Measurements from ENCODE around the gene ELANE. TPM values are rescaled to one million over a fixed set of nuclear protein-coding genes. Genes with fewer than 3 reads are reported as not detected.
"Not testable (repeated sequence)": the region's sequence is repeated elsewhere in the genome, so short reads cannot be mapped to it uniquely, and the experiment has no call there.

The ELANE gene
- total RNA-seq, 1 donor from 2014 or later, result not detected

DNA sequence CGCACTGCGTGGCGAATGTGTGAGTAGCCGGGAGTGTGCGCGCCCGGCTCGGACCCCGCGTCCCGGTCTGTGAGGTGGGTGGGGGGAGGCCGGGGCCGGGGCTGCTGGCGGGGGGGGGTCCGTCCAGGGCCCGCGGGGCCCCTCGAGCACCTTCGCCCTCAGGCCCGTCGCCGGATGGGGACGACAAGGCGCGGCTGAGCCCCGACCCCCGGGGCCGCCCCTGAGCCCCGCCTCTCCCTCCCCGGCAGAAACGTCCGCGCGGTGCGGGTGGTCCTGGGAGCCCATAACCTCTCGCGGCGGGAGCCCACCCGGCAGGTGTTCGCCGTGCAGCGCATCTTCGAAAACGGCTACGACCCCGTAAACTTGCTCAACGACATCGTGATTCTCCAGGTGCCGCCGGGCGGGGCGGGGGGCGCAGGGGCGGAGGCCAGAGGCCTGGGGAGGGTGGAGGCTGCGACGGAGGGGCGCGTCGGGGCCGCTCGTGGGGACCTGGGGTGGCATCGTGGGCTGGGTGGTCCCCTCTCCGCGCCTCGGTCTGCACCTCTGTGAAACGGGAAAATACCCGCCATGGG is 997 bp downstream of the ELANE start:
- no peaks in the 10 kb centered on the region for H3K9me3 Mint-ChIP-seq
- peak; percentile 68 for DNase-seq (ENCODE audit: extremely low spot score, unreplicated experiment)
- H3K4me3 Mint-ChIP-seq, result no peak overlapping the region
- no peak overlapping the region for H3K27ac Mint-ChIP-seq
- TF ChIP-seq, protein P1, sequence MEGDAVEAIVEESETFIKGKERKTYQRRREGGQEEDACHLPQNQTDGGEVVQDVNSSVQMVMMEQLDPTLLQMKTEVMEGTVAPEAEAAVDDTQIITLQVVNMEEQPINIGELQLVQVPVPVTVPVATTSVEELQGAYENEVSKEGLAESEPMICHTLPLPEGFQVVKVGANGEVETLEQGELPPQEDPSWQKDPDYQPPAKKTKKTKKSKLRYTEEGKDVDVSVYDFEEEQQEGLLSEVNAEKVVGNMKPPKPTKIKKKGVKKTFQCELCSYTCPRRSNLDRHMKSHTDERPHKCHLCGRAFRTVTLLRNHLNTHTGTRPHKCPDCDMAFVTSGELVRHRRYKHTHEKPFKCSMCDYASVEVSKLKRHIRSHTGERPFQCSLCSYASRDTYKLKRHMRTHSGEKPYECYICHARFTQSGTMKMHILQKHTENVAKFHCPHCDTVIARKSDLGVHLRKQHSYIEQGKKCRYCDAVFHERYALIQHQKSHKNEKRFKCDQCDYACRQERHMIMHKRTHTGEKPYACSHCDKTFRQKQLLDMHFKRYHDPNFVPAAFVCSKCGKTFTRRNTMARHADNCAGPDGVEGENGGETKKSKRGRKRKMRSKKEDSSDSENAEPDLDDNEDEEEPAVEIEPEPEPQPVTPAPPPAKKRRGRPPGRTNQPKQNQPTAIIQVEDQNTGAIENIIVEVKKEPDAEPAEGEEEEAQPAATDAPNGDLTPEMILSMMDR (conservative IDR thresholded peaks at IDR 0.05), result no peak
- no peaks in the 10 kb centered on the region for H3K36me3 Mint-ChIP-seq
- H3K27me3 Mint-ChIP-seq, result peaks cover 2% of the 10 kb centered on the region
- no peaks in the 10 kb centered on the region for H3K4me1 Mint-ChIP-seq (ENCODE audit: unreplicated experiment)

DNA sequence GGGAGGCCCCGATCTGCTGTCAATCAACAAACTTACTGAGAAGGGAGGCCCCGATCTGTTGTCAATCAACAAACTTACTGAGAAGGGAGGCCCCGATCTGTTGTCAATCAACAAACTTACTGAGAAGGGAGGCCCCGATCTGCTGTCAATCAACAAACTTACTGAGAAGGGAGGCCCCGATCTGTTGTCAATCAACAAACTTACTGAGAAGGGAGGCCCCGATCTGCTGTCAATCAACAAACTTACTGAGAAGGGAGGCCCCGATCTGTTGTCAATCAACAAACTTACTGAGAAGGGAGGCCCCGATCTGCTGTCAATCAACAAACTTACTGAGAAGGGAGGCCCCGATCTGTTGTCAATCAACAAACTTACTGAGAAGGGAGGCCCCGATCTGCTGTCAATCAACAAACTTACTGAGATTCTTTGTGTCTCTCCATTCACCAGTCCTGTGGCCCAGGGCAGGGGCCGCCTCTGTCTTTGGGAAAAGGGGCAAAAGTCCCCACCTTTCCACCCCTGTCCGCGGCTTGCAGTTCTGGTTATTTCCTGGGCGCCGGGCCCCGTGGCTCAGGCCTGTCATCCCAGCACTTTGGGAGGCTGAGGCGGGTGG is 1.6 kb downstream of the ELANE start:
- H3K4me1 Mint-ChIP-seq (ENCODE audit: unreplicated experiment); H3K36me3 Mint-ChIP-seq; H3K9me3 Mint-ChIP-seq; H3K4me3 Mint-ChIP-seq; H3K27ac Mint-ChIP-seq; H3K27me3 Mint-ChIP-seq; DNase-seq (ENCODE audit: extremely low spot score, unreplicated experiment): not testable (repeated sequence)

- Mint-ChIP-seq H3K4me3 (no peak overlapping the region), H3K27ac (no peak overlapping the region), H3K36me3 (no peaks in the 10 kb centered on the region), H3K9me3 (no peaks in the 10 kb centered on the region), H3K27me3 (peaks cover 6% of the 10 kb centered on the region), H3K4me1 (ENCODE audit: unreplicated experiment) (no peaks in the 10 kb centered on the region)
- DNase-seq (ENCODE audit: extremely low spot score, unreplicated experiment), result no peak
- TF ChIP-seq, protein P1 (conservative IDR thresholded peaks at IDR 0.05), result no peak
Measured at GRCh38 chr19:854549-854948, 2.4 kb downstream of the ELANE start.

GRCh38 chr19:855142-855541 is 3.0 kb downstream of the ELANE start:
- no peaks in the 10 kb centered on the region for H3K4me1 Mint-ChIP-seq (ENCODE audit: unreplicated experiment)
- H3K4me3 Mint-ChIP-seq, result no peak overlapping the region
- H3K9me3 Mint-ChIP-seq, result no peaks in the 10 kb centered on the region
- no peak overlapping the region for H3K27ac Mint-ChIP-seq
- H3K27me3 Mint-ChIP-seq, result peaks cover 11% of the 10 kb centered on the region
- TF ChIP-seq, protein P1 (conservative IDR thresholded peaks at IDR 0.05), result no peak
- no peak for DNase-seq (ENCODE audit: extremely low spot score, unreplicated experiment)
- no peaks in the 10 kb centered on the region for H3K36me3 Mint-ChIP-seq

DNA sequence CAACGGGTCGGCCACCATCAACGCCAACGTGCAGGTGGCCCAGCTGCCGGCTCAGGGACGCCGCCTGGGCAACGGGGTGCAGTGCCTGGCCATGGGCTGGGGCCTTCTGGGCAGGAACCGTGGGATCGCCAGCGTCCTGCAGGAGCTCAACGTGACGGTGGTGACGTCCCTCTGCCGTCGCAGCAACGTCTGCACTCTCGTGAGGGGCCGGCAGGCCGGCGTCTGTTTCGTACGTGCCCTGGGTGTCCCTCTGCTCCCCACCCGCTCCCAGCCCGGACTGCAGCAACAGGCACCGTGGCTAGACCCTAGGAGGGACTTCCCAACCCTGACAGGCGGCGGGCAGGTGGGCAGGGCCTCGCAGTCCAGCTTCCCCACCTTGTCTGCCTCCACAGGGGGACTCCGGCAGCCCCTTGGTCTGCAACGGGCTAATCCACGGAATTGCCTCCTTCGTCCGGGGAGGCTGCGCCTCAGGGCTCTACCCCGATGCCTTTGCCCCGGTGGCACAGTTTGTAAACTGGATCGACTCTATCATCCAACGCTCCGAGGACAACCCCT is 3.5 kb downstream of the ELANE start:
- TF ChIP-seq, protein P1 (conservative IDR thresholded peaks at IDR 0.05), result no peak
- DNase-seq (ENCODE audit: extremely low spot score, unreplicated experiment), result no peak
- Mint-ChIP-seq H3K4me1 (ENCODE audit: unreplicated experiment) (no peaks in the 10 kb centered on the region), H3K9me3 (no peaks in the 10 kb centered on the region), H3K4me3 (no peak overlapping the region), H3K36me3 (no peaks in the 10 kb centered on the region), H3K27me3 (peaks cover 11% of the 10 kb centered on the region), H3K27ac (no peak overlapping the region)

GRCh38 chr19:858284-858683 is 6.2 kb downstream of the ELANE start:
- H3K4me3 Mint-ChIP-seq, result no peak overlapping the region
- H3K9me3 Mint-ChIP-seq, result no peaks in the 10 kb centered on the region
- DNase-seq (ENCODE audit: extremely low spot score, unreplicated experiment), result no peak
- TF ChIP-seq, protein P1 (conservative IDR thresholded peaks at IDR 0.05), result no peak
- no peaks in the 10 kb centered on the region for H3K36me3 Mint-ChIP-seq
- H3K4me1 Mint-ChIP-seq (ENCODE audit: unreplicated experiment), result no peaks in the 10 kb centered on the region
- no peak overlapping the region for H3K27ac Mint-ChIP-seq
- H3K27me3 Mint-ChIP-seq, result peaks cover 14% of the 10 kb centered on the region

Measured in type B pancreatic cell (in vitro differentiated cells).